Chondrocyte (in vitro differentiated cells): ENCODE results near the gene CATSPERE. TPM values are rescaled to one million over a fixed set of nuclear protein-coding genes. Genes with fewer than 3 reads are reported as not detected.
"Not testable (repeated sequence)": the region's sequence is repeated elsewhere in the genome, so short reads cannot be mapped to it uniquely, and the experiment has no call there.

ENCODE experiments used
- DNase-seq: peaks from one replicate; pipeline ENCODE4 v3.0.0; 2021; ENCODE audit warnings: mixed read lengths, low spot score
- H3K27ac Mint-ChIP-seq: one replicate; pipeline ENCODE4 v1.8.0; 2021; ENCODE audit warnings: mild to moderate bottlenecking, moderate library complexity, mixed read lengths; ENCODE audit not compliant: unreplicated experiment
- H3K27me3 Mint-ChIP-seq: 2 replicates; pipeline ENCODE4 v1.8.0; 2021; ENCODE audit warnings: low read depth, mixed read lengths
- H3K36me3 Mint-ChIP-seq: 2 replicates; pipeline ENCODE4 v1.8.0; 2021; ENCODE audit warnings: low read depth, mixed read lengths
- H3K4me1 Mint-ChIP-seq: 2 replicates; pipeline ENCODE4 v1.8.0; 2021; ENCODE audit warnings: low read depth, mild to moderate bottlenecking, mixed read lengths
- H3K4me3 Mint-ChIP-seq: one replicate; pipeline ENCODE4 v1.8.0; 2021; ENCODE audit warnings: mild to moderate bottlenecking, moderate library complexity, mixed read lengths; ENCODE audit not compliant: unreplicated experiment
- H3K9me3 Mint-ChIP-seq: 2 replicates; pipeline ENCODE4 v1.8.0; 2021; ENCODE audit warnings: low read depth, mixed read lengths
- CTCF ChIP-seq: fragments of 200-600 bp; sonication (generic); IDR thresholded peaks from 2 replicates; pipeline ENCODE4 v1.5.0; 2021; ENCODE audit warnings: antibody characterized with exemption, mild to moderate bottlenecking, moderate library complexity
- total RNA-seq: library from RNA; stranded (reverse); gene quantifications from 3 replicates; pipeline ENCODE4 v1.2.1, GENCODE V29; 2021

CATSPERE gene
- total RNA-seq, 1 donor from 2014 or later = 1.5 TPM

GRCh38 chr1:244664353-244664752 lies 203.3 kb downstream of the CATSPERE start:
- no peaks in the 10 kb centered on the region for H3K9me3 Mint-ChIP-seq
- no peaks in the 10 kb centered on the region for H3K27me3 Mint-ChIP-seq
- no peak for DNase-seq
- H3K36me3 Mint-ChIP-seq = peaks cover 1% of the 10 kb centered on the region
- H3K4me3 Mint-ChIP-seq = no peak overlapping the region
- H3K4me1 Mint-ChIP-seq = peaks cover 26% of the 10 kb centered on the region
- no peak overlapping the region for H3K27ac Mint-ChIP-seq
- TF ChIP-seq CTCF = no peak

- H3K4me3 Mint-ChIP-seq = no peak overlapping the region
- H3K27me3 Mint-ChIP-seq = no peaks in the 10 kb centered on the region
- DNase-seq = no peak
- no peaks in the 10 kb centered on the region for H3K36me3 Mint-ChIP-seq
- TF ChIP-seq CTCF = peak; percentile 20
- H3K4me1 Mint-ChIP-seq = peaks cover 16% of the 10 kb centered on the region
- H3K27ac Mint-ChIP-seq = no peak overlapping the region
- no peaks in the 10 kb centered on the region for H3K9me3 Mint-ChIP-seq
Observed at GRCh38 chr1:244665771-244666217, 204.7 kb downstream of the CATSPERE start.

- H3K36me3 Mint-ChIP-seq, H3K4me3 Mint-ChIP-seq, H3K27ac Mint-ChIP-seq, H3K9me3 Mint-ChIP-seq, DNase-seq, H3K27me3 Mint-ChIP-seq: not testable (repeated sequence)
- H3K4me1 Mint-ChIP-seq = peaks cover 26% of the 10 kb centered on the region
Observed at GRCh38 chr1:244666672-244667418, 205.8 kb downstream of the CATSPERE start.

- H3K36me3 Mint-ChIP-seq = no peaks in the 10 kb centered on the region
- no peaks in the 10 kb centered on the region for H3K9me3 Mint-ChIP-seq
- no peak overlapping the region for H3K4me3 Mint-ChIP-seq
- TF ChIP-seq CTCF = no peak
- peaks cover 28% of the 10 kb centered on the region for H3K4me1 Mint-ChIP-seq
- no peaks in the 10 kb centered on the region for H3K27me3 Mint-ChIP-seq
- DNase-seq = no peak
- no peak overlapping the region for H3K27ac Mint-ChIP-seq
Observed at GRCh38 chr1:244667797-244668196, 206.7 kb downstream of the CATSPERE start.

- TF ChIP-seq CTCF = no peak
- Mint-ChIP-seq H3K36me3 (no peaks in the 10 kb centered on the region), H3K27ac (peak overlapping the region; percentile 75), H3K4me3 (no peak overlapping the region), H3K4me1 (peaks cover 61% of the 10 kb centered on the region), H3K27me3 (no peaks in the 10 kb centered on the region), H3K9me3 (no peaks in the 10 kb centered on the region)
- DNase-seq = no peak
Observed at GRCh38 chr1:244672946-244673682, 212.0 kb downstream of the CATSPERE start.
